Mucosa of stomach (tissue), 1 donor: ENCODE data around the gene KHDC1L.
"Not testable (repeated sequence)": the region's sequence is repeated elsewhere in the genome, so short reads cannot be mapped to it uniquely, and the experiment has no call there.

Source experiments
- H3K27me3 ChIP-seq: one replicate; pipeline ENCODE4 v1.7.0; 2013; ENCODE audit warnings: mild to moderate bottlenecking, low read length; ENCODE audit not compliant: control insufficient read depth, insufficient read depth
- H3K36me3 ChIP-seq: one replicate; pipeline ENCODE4 v1.7.0; 2013; ENCODE audit warnings: low read length; ENCODE audit not compliant: control insufficient read depth, insufficient read depth
- H3K4me1 ChIP-seq: one replicate; pipeline ENCODE4 v1.7.0; 2013; ENCODE audit warnings: mild to moderate bottlenecking, low read length; ENCODE audit not compliant: control insufficient read depth, insufficient read depth
- H3K4me3 ChIP-seq: one replicate; pipeline ENCODE4 v1.7.0; 2013; ENCODE audit warnings: low read length
- H3K9ac ChIP-seq: one replicate; pipeline ENCODE4 v1.7.0; 2013; ENCODE audit warnings: mild to moderate bottlenecking, low read length, moderate library complexity
- H3K9me3 ChIP-seq: one replicate; pipeline ENCODE4 v1.7.0; 2013; ENCODE audit warnings: mild to moderate bottlenecking, low read length, moderate library complexity; ENCODE audit not compliant: control insufficient read depth
- donor health status: Pancreatic carcinoma.

The KHDC1L gene

DNA sequence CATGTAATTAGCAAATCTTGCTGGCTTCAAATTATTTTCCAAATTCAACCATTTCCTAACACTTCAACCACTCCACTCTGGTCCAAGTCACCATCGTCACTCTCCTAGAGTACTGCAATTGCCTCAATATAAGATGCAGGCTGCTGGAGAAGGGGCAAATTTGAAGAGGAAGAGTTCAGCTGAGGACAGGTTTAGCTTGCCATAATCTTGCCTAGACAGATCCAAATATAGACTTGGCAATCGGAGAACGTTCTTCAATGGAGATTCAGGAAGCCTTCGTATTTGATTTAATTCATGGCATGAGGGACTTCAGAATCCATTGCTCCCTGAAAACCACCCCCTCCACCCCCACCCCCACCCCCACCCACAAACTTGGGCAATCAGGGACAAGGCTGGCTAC, 15.4 kb upstream of the KHDC1L start:
- H3K27me3 ChIP-seq = no peaks in the 10 kb centered on the region
- no peaks in the 10 kb centered on the region for H3K4me1 ChIP-seq
- no peak overlapping the region for H3K4me3 ChIP-seq
- no peaks in the 10 kb centered on the region for H3K9me3 ChIP-seq
- H3K9ac ChIP-seq = no peak overlapping the region
- no peaks in the 10 kb centered on the region for H3K36me3 ChIP-seq

- H3K27me3 ChIP-seq = no peaks in the 10 kb centered on the region
- H3K4me3 ChIP-seq = no peak overlapping the region
- H3K4me1 ChIP-seq = no peaks in the 10 kb centered on the region
- H3K36me3 ChIP-seq = no peaks in the 10 kb centered on the region
- H3K9ac ChIP-seq = no peak overlapping the region
- H3K9me3 ChIP-seq = no peaks in the 10 kb centered on the region
Observed at GRCh38 chr6:73236144-73236750, 11.0 kb upstream of the KHDC1L start.

GRCh38 chr6:73234733-73235132, 9.4 kb upstream of the KHDC1L start:
- no peaks in the 10 kb centered on the region for H3K27me3 ChIP-seq
- no peaks in the 10 kb centered on the region for H3K36me3 ChIP-seq

DNA sequence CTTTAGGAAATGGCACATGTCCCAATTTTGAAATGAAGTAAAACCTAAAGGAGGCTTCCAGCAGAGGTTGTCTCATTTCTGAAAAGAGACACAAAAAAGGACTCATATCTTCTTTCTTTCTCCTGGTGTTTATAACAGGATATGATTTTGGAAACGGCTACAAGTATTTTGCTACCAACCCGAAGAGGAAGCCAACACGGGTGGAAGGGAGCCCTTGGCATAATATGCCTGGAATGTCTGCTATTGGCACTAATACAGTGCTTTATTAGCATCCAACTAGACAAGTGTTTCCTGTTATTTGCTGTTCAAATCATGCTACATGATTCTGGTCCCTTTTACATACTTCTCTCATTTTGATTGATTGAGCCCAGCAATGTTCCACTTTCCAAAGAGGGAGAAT, 8.7 kb upstream of the KHDC1L start:
- H3K27me3 ChIP-seq, H3K4me3 ChIP-seq, H3K36me3 ChIP-seq, H3K4me1 ChIP-seq, H3K9ac ChIP-seq, H3K9me3 ChIP-seq: not testable (repeated sequence)

More at GRCh38 chr6:73234733-73235132, 9.4 kb upstream of the KHDC1L start:
- Histone ChIP-seq H3K4me1 (no peaks in the 10 kb centered on the region), H3K4me3 (no peak overlapping the region), H3K9me3 (no peaks in the 10 kb centered on the region), H3K9ac (no peak overlapping the region)

DNA sequence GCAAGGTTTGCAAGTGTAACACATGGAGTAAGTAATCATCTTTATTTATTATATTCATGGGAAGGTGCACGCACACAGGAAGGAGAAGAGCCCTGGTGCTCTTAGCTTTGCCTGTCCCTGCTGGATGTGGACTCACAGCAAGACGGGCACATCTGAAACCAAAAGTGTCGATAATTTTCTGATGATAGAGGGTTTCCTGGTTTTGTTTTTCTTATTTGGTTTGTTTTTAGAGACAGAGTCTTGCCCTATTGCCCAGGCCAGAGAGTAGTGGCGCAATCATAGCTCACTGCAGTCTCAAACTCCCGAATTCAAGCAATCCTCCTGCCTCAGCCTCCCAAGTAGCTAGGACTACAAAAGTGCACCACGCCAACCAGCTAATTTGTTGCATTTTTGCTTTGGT, 7.8 kb upstream of the KHDC1L start:
- no peaks in the 10 kb centered on the region for H3K4me1 ChIP-seq
- no peak overlapping the region for H3K9ac ChIP-seq
- no peak overlapping the region for H3K4me3 ChIP-seq
- no peaks in the 10 kb centered on the region for H3K36me3 ChIP-seq
- H3K9me3 ChIP-seq = no peaks in the 10 kb centered on the region
- H3K27me3 ChIP-seq = no peaks in the 10 kb centered on the region

DNA sequence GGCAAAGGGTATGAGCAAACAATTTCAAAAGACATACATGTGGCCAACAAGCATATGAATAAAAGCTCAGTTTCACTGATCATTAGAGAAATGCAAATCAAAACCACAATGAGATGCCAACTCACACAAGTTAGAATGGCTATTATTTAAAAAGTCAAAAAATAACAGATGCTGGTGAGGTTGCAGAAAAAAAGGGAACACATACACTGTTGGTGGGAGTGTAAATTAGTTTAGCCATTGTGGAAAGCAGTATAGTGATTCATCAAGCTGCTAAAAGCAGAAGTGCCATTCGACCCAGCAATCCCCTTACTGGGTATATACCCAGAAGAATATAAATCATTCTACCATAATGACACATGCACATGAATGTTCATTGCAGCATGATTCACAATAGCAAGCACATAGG, 6.7 kb upstream of the KHDC1L start:
- Histone ChIP-seq H3K27me3 (no peaks in the 10 kb centered on the region), H3K9ac (no peak overlapping the region), H3K36me3 (no peaks in the 10 kb centered on the region), H3K9me3 (no peaks in the 10 kb centered on the region), H3K4me1 (no peaks in the 10 kb centered on the region), H3K4me3 (no peak overlapping the region)

GRCh38 chr6:73227606-73228255, 2.4 kb upstream of the KHDC1L start:
- Histone ChIP-seq H3K9me3 (no peaks in the 10 kb centered on the region), H3K4me3 (no peak overlapping the region), H3K9ac (no peak overlapping the region), H3K4me1 (no peaks in the 10 kb centered on the region), H3K36me3 (no peaks in the 10 kb centered on the region), H3K27me3 (no peaks in the 10 kb centered on the region)

DNA sequence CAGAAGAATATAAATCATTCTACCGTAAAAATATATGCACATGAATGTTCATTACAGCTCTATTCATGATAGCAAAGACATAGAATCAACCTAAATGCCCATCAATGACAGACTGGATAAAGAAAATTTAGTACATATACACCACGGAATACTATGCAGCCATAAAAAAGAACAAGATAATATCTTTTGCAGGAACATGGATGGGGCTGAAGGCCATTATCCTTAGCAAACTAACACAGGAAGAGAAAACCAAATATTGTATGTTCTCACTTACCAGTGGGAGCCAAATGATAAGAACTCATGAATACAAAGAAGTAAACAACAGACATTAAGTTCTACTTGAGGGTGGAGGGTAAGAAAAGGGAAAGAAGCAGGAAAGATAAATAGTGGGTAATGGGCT, 8.4 kb downstream of the KHDC1L start:
- H3K36me3 ChIP-seq = no peaks in the 10 kb centered on the region
- H3K4me3 ChIP-seq = no peak overlapping the region
- H3K4me1 ChIP-seq = no peaks in the 10 kb centered on the region
- H3K9ac ChIP-seq = no peak overlapping the region
- H3K9me3 ChIP-seq = no peaks in the 10 kb centered on the region
- no peaks in the 10 kb centered on the region for H3K27me3 ChIP-seq

GRCh38 chr6:73209117-73209516, 16.2 kb downstream of the KHDC1L start:
- Histone ChIP-seq H3K9ac (no peak overlapping the region), H3K4me3 (no peak overlapping the region), H3K9me3 (no peaks in the 10 kb centered on the region), H3K27me3 (no peaks in the 10 kb centered on the region), H3K36me3 (no peaks in the 10 kb centered on the region), H3K4me1 (peaks cover 18% of the 10 kb centered on the region)

GRCh38 chr6:73207221-73207837, 18.0 kb downstream of the KHDC1L start:
- H3K4me3 ChIP-seq = no peak overlapping the region
- no peak overlapping the region for H3K9ac ChIP-seq
- peaks cover 19% of the 10 kb centered on the region for H3K4me1 ChIP-seq
- H3K27me3 ChIP-seq = no peaks in the 10 kb centered on the region
- no peaks in the 10 kb centered on the region for H3K9me3 ChIP-seq
- H3K36me3 ChIP-seq = no peaks in the 10 kb centered on the region

DNA sequence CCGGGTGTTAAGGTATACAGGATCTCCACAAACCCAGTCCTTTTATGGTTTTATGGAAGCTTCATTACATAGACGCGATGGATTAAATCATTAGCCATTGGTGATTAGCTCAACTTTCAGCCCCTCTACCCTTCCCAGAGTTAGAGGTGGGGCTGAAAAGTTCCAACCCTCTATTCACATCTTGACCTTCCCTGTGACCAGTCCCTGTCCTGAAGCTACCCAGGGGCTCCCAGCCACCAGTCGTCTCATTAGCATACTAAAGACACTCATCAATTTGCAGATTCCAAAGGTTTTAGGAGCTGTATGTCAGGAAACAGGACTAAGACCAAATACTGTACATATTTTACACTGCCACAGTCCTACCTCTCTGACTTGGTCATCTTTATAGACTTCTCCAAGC, 21.0 kb downstream of the KHDC1L start:
- no peaks in the 10 kb centered on the region for H3K27me3 ChIP-seq
- H3K9me3 ChIP-seq = no peaks in the 10 kb centered on the region

GRCh38 chr6:73203098-73203497, 22.2 kb downstream of the KHDC1L start:
- no peak overlapping the region for H3K4me3 ChIP-seq
- H3K9me3 ChIP-seq = no peaks in the 10 kb centered on the region
- H3K9ac ChIP-seq = no peak overlapping the region
- H3K27me3 ChIP-seq = no peaks in the 10 kb centered on the region
- peaks cover 15% of the 10 kb centered on the region for H3K4me1 ChIP-seq
- no peaks in the 10 kb centered on the region for H3K36me3 ChIP-seq

More for the DNA sequence above, 21.0 kb downstream of the KHDC1L start:
- H3K4me3 ChIP-seq = no peak overlapping the region
- no peaks in the 10 kb centered on the region for H3K36me3 ChIP-seq
- no peak overlapping the region for H3K9ac ChIP-seq
- H3K4me1 ChIP-seq = peaks cover 19% of the 10 kb centered on the region
